ENCODE measurements around the gene REST.

DNA sequence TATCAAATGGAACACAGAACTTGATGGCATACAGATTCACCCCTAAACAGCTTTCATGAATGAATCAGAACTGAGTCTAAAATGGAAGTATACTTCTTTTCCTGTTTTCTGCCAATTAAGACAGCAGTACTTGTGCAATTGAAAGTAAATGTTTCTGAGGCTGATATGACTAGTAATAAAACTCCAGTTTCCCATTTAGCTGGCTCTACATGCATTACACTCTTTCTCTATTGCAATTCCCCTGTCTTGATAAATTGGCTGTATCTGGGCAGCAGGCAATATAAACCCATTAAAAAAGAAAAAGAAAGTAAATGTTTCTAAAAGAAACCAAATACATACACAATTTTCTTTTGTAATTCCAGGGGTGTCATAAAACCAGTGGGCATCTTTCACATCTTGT is 65.1 kb downstream of the REST start:
- no peak for TF ChIP-seq POLR2A (IDR thresholded peaks at IDR 0.05; ENCODE audit: low read length)
- no peak for TF ChIP-seq GATA1 (IDR thresholded peaks at IDR 0.05; ENCODE audit: low read depth, low read length)

Measured in erythroblast (primary cell).